T-helper 2 cell treated with Interferon-gamma antibody and Interleukin-4, amounts not matched to agents 5 μg/mL and 100 μg/mL, for 36 hours (primary cell): Measurements from ENCODE around the gene GPX2.

Experiments
- DNase-seq: peaks from one replicate; pipeline ENCODE4 v3.0.0; 2021; ENCODE audit warnings: low spot score
- H3K27ac Mint-ChIP-seq: one replicate; pipeline ENCODE4 v1.8.0; 2021; ENCODE audit warnings: mild to moderate bottlenecking, mixed read lengths
- H3K27me3 Mint-ChIP-seq: one replicate; pipeline ENCODE4 v1.8.0; 2021; ENCODE audit warnings: low read depth, mixed read lengths
- H3K36me3 Mint-ChIP-seq: one replicate; pipeline ENCODE4 v1.8.0; 2021; ENCODE audit warnings: low read depth, mixed read lengths
- H3K4me1 Mint-ChIP-seq: one replicate; pipeline ENCODE4 v1.8.0; 2021; ENCODE audit warnings: low read depth, mixed read lengths
- H3K4me3 Mint-ChIP-seq: one replicate; pipeline ENCODE4 v1.8.0; 2022; ENCODE audit warnings: mild to moderate bottlenecking, moderate library complexity, mixed read lengths
- H3K9me3 Mint-ChIP-seq: one replicate; pipeline ENCODE4 v1.8.0; 2021; ENCODE audit warnings: mixed read lengths

The GPX2 gene

DNA sequence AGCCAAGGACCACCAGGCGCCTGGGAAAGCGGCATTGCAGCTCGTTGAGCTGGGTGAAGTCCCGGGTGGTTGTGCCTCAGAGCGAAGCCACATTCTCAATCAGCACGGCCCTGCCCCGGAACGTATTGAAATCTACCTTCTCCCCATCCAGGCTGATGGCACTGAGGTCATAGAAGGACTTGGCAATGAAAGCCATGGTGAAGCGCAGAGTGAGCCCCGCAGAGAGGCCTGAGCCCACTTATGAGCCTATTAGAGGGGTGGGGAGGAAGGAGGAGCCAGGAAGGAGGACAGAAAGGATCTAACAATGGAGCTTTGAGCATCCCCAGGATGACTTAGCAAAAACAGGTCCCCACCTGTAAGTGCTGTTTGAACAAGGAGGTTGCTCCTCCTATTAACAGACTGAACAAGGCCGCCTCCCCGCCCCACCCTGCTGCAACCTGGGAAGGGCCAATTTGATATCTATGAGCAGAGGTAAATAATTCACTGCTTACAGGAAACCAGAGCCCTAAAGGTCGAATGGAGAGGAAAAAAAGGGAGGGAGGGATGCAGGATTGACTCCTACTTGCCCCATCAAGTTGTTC, at the start of gene GPX2:
Gene GPX2, minus strand, starts transcription at position 215 of the 581 bp plus-strand sequence. Its CDS starts 19 bp downstream, at position 196.
- Mint-ChIP-seq H3K36me3 (peaks cover 32% of the 10 kb centered on the region), H3K27ac (no peak within 1 kb of the TSS), H3K4me3 (no peak within 1 kb of the TSS), H3K9me3 (no peaks in the 10 kb centered on the region), H3K27me3 (no peaks in the 10 kb centered on the region), H3K4me1 (peaks cover 32% of the 10 kb centered on the region)
- DNase-seq: no peak

DNA sequence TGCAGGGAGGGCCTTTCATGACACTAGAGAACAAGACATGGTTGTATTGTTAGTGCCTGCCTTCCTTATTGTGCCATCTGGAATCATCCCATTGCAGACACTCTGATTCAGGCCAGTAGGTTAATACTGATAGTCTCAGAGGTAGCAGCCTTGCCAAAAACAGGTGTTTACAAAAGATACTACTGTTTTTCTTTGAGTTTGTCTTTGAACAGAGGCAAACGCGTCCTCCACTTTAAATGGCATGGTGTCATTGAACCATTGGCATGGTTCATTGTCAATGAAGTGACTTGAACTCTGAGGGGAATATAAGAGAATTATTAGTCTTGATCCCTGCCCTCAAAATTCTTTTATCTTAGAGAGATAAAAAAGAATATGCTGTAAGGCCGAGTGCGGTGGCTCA, 48.4 kb upstream of the GPX2 start:
- Mint-ChIP-seq H3K9me3 (no peaks in the 10 kb centered on the region), H3K4me3 (no peak overlapping the region), H3K36me3 (peaks cover 17% of the 10 kb centered on the region), H3K4me1 (peaks cover 44% of the 10 kb centered on the region), H3K27ac (peak overlapping the region; percentile 49), H3K27me3 (peaks cover 3% of the 10 kb centered on the region)
- DNase-seq: no peak

DNA sequence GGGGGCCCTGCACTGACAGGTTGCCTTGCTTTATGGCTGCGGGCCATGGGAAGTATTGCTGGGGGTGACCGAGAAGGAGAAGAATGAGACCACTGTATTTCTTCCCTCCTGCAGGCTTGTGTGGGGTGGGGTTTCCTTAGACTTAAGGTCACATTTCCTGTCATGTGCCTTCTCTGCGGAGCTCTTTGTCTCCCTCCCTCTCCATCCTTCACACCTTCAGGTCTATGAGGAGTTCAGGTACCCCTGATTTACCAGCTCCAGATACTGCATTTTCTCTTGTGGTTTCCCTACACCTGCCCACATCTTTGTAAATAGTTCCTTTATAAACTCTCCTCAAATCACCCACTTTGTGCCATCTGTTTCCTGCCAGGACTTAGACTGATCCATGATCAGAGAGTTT, 47.8 kb upstream of the GPX2 start:
- peaks cover 5% of the 10 kb centered on the region for H3K27me3 Mint-ChIP-seq
- peaks cover 17% of the 10 kb centered on the region for H3K36me3 Mint-ChIP-seq
- no peaks in the 10 kb centered on the region for H3K9me3 Mint-ChIP-seq
- peak overlapping the region; percentile 60 for H3K4me3 Mint-ChIP-seq
- H3K4me1 Mint-ChIP-seq: peaks cover 46% of the 10 kb centered on the region
- no peak for DNase-seq
- peak overlapping the region; percentile 49 for H3K27ac Mint-ChIP-seq

DNA sequence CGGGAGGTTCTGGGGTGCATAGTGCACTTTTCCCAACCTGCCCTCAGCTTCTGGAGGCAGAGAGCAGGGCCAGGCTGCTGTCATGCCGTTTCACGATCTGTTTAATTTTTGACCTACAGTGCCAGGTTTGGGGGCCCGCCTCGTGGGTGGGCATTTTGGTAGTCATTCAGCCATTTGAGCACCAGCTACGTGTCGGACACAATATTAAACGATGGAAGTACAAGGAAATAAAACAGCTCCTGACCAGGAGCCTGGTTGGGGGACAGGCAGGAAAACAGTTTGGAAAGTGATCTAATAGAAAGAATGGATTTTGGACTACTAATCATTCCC, 44.9 kb upstream of the GPX2 start:
- Mint-ChIP-seq H3K27me3 (peaks cover 22% of the 10 kb centered on the region), H3K27ac (peak overlapping the region; percentile 99), H3K36me3 (peaks cover 13% of the 10 kb centered on the region), H3K9me3 (no peaks in the 10 kb centered on the region), H3K4me3 (peak overlapping the region; percentile 98), H3K4me1 (peaks cover 48% of the 10 kb centered on the region)
- DNase-seq: no peak

DNA sequence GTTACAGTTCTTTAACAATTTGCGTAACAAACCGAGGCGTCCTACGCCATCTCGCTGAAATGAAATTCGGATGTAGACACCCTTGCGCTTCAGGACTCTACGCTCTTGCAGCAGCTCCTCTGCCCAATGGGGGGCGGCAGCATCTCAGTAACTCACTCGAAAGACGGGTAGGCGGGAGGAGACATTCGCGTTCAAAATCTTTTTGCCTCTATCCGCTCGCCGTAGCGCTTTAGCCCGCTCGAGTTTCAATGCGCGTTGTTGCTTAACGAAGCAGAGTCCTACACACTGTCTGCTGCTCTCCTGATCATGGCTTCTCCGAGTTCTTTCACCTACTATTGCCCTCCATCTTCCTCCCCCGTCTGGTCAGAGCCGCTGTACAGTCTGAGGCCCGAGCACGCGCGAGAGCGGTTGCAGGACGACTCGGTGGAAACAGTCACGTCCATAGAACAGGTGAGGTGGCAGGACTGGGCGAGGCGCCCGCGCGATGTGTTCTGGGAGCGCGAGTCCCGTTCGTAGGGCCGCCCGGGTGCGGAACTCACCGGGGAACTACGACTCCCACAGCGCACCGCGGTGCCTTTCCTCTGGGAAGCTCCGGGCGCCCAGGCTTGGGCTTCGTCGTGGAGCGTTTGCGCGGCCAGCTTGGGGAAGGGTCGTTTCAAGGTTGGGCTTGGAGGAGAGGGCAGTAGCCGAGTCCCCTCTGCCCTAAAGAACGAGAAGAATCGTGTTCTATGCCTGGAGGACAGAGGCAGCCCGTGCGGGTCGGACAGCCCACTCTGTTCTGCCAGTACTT, 44.3 kb upstream of the GPX2 start, which contains the start of gene FNTB:
Gene FNTB, plus strand, starts transcription at position 248 of the 790 bp plus-strand sequence. Its CDS starts 59 bp downstream, at position 307.
- Mint-ChIP-seq H3K27ac (peak within 1 kb of the TSS; percentile 99), H3K4me1 (peaks cover 44% of the 10 kb centered on the region), H3K9me3 (no peaks in the 10 kb centered on the region), H3K4me3 (peak within 1 kb of the TSS; percentile 98), H3K36me3 (peaks cover 10% of the 10 kb centered on the region), H3K27me3 (peaks cover 26% of the 10 kb centered on the region)
- DNase-seq: peak; percentile 93

DNA sequence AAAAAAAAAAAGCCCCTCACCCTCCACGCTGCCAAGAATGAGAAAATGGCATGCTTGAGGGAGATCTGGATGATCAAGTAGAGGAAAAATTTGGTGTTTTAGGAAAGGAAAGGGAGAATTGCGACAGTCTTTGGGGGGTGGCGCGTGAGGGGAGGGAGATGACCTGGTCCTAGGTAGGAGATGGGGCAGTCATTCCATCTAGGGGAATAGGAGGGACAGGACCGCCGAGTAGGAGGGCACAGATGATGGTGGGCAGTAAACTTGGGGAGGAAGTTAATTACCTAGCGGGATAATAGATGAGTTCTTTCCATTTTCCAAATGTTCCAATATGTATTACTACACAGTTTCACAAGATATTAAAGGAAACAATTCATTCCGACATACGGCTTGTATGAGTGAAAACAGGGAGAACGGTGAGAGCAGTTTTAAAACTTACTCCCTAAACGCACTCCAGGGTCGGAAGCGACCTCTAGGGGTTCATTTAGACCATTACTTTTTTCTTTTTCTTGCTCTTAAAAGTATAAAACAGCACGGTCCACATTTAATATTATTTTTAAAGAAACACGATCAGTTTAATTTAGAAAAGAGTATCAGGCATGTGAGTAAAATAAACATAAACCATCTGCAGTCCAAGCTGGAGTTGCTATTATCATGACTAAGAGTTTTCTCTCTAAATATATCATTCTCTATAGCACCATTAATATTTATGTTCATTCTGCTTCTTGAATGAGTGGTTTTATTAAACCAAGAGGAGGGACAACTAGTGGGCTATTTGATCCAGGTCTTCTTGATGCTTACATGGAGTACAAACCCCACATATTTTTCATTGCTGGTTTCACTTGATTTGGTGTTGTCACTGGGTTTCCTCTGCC, 41.1 kb upstream of the GPX2 start:
- H3K27me3 Mint-ChIP-seq: peaks cover 30% of the 10 kb centered on the region
- H3K27ac Mint-ChIP-seq: no peak overlapping the region
- no peaks in the 10 kb centered on the region for H3K36me3 Mint-ChIP-seq
- peak overlapping the region; percentile 63 for H3K4me3 Mint-ChIP-seq
- H3K4me1 Mint-ChIP-seq: peaks cover 22% of the 10 kb centered on the region
- no peak for DNase-seq
- no peaks in the 10 kb centered on the region for H3K9me3 Mint-ChIP-seq

DNA sequence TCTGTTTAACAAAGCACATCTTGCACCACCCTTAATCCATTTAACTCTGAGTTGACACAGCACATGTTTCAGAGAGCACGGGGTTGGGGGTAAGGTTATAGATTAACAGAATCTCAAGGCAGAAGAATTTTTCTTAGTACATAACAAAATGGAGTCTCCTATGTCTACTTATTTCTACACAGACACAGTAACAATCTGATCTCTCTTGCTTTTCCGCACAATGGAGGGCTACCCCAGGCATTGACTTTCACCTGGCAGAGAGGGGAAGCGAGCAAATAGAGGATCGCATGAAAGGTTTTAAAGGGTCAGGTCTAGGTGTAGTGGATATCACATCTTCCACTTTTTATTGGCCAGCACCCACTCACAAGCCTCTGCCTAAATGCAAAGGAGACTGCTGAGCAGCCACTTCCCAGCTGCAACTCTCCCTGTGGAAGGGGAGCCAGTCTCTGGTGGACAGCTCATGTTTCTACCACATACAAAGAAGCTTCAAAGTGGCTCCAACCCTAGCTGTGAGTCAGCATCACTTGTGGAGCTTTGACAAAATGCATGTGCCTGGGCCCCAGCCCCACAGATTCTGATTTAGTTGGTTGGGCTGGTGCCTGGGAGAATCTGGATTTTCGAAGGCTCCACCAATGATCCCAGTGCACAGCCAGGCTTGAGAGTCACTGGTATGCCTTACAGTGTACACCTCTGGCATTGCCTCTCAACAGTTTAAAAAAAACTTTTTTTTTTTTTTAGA, 37.0 kb upstream of the GPX2 start:
- Mint-ChIP-seq H3K27ac (no peak overlapping the region), H3K9me3 (no peaks in the 10 kb centered on the region), H3K4me1 (peaks cover 8% of the 10 kb centered on the region), H3K36me3 (no peaks in the 10 kb centered on the region), H3K4me3 (no peak overlapping the region), H3K27me3 (peaks cover 35% of the 10 kb centered on the region)
- DNase-seq: no peak

DNA sequence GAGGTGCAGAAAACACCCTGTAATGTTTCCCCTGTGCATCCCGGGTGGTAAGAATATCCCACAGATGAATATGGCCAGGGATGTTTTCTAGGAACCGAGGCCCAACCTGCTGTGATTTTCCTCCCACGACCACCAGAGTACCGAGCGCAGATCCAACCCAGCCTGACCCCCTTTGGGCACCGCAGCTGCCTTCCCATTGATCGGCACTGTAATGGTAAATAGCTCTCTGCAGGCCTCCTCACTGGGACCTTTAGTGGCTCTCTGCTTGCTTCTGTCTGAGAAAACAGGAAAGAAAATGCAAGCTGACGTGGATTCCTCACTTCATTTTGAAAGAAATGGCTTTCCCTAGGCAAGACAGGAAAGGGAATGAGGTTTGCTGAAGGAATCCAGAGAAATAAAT, 32.0 kb upstream of the GPX2 start:
- Mint-ChIP-seq H3K9me3 (no peaks in the 10 kb centered on the region), H3K4me1 (no peaks in the 10 kb centered on the region), H3K4me3 (no peak overlapping the region), H3K27me3 (peaks cover 33% of the 10 kb centered on the region), H3K27ac (no peak overlapping the region), H3K36me3 (no peaks in the 10 kb centered on the region)
- no peak for DNase-seq

DNA sequence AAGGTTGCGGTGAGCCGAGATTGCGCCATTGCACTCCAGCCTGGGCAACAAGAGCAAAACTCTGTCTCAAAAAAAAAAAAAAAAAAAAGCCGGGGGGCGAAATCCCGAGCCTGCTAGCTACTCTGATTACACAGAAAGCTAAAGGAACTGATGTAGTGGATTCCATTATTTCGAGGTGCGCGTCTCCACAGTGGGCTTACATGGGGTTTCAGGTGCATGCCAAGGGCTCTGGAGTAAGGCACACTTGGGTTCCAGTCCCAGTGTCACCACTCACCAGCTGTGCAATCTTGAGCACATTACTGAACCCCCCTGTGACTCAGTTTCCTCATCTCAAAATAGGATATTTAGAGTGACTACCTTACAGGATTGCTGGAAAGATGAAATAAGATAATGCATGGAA, 31.3 kb upstream of the GPX2 start:
- peaks cover 33% of the 10 kb centered on the region for H3K27me3 Mint-ChIP-seq
- H3K4me3 Mint-ChIP-seq: no peak overlapping the region
- H3K9me3 Mint-ChIP-seq: no peaks in the 10 kb centered on the region
- H3K36me3 Mint-ChIP-seq: no peaks in the 10 kb centered on the region
- H3K27ac Mint-ChIP-seq: no peak overlapping the region
- DNase-seq: no peak
- H3K4me1 Mint-ChIP-seq: no peaks in the 10 kb centered on the region

DNA sequence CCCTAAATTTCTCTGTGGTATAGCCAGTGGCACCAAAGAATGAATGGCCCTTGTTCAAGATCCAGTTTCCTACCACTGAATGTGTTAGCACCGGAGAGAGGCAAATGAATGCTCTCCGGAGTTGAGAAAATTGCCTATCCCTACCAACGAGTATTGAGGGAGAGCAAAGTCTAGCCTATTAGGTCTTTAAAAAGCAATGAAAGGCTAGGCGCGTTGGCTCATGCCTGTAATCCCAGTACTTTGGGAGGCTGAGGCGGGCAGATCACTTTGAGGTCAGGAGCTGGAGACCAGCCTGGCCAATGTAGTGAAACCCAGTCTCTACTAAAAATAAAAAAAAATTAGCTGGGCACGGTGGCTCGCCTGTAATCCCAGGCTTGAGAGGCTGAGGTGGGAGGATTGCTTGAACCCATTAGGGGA, 30.5 kb upstream of the GPX2 start:
- Mint-ChIP-seq H3K27ac (no peak overlapping the region), H3K4me3 (peak overlapping the region; percentile 84), H3K4me1 (no peaks in the 10 kb centered on the region), H3K27me3 (peaks cover 29% of the 10 kb centered on the region), H3K36me3 (no peaks in the 10 kb centered on the region), H3K9me3 (no peaks in the 10 kb centered on the region)
- DNase-seq: no peak

DNA sequence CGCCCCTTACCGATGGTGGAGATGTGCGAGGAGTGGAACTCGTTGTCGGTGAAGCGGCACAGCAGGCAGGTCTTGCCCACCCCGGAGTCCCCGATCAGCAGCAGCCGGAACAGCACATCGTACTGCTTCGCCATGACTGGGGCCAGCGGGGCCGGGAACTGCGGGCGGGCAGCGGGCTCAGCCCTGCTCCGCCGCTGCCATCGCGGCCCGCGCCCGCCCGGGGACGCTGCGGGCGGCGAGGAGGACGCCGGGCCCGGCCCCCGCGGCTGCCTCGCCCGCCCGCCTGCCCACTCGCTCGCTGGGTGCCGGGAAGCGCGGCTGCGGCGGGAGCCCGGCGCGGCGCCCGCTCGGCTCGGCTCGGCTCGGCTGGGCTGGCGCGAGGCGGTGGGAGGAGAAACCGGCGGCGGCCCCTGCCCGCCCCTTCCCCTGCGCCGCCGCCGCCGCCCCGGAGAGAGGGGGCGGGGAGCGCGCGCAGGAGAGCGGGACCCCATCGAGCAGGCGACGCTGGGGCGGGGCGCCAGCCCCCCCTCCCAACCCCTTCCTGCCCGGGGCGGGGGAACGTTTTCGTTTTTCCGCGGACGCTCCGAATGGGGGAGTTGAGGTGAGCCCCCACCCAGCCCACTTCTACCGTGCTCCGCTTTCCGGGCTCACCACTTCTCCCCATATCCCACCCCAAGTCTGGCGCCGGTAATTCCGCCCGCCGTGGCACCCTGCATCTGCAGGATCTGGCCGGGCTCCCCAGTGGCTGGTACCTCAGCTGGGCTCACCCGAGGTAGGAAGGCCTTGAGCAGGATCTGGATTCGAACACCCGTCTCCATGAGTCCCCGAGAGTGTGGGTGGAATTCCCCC, 29.6 kb upstream of the GPX2 start, which contains the start of gene RAB15:
Gene RAB15, minus strand, starts transcription at position 394 of the 849 bp plus-strand sequence. Its CDS starts 260 bp downstream, at position 134.
- H3K4me1 Mint-ChIP-seq: no peaks in the 10 kb centered on the region
- H3K9me3 Mint-ChIP-seq: no peaks in the 10 kb centered on the region
- H3K27me3 Mint-ChIP-seq: peaks cover 28% of the 10 kb centered on the region
- peak; percentile 35 for DNase-seq
- no peak within 1 kb of the TSS for H3K27ac Mint-ChIP-seq
- no peaks in the 10 kb centered on the region for H3K36me3 Mint-ChIP-seq
- peak within 1 kb of the TSS; percentile 84 for H3K4me3 Mint-ChIP-seq

DNA sequence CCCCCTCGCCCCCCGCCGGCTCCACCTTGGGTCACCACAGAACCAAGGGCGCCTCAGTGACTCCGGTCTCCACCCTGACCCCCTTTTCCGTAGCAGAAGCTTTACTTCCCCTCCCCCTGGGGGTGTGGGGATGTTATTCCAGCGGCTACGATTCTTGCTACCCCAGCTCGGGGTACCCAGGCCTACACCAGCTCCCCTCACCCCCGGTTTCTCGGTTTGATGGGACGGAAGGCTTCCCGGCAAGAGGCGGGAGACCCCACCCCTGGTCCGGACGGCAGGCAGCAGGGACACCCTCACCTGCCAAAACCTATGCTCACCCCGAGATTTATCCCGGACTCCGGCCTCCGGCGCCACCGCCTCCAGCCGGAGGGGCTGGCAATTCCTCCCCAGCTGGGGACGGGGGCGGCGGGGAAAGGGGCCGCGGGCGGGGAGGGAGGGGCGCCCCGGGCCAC, 29.0 kb upstream of the GPX2 start:
- Mint-ChIP-seq H3K4me1 (peaks cover 2% of the 10 kb centered on the region), H3K27me3 (peaks cover 24% of the 10 kb centered on the region), H3K27ac (no peak overlapping the region), H3K4me3 (peak overlapping the region; percentile 66), H3K9me3 (no peaks in the 10 kb centered on the region), H3K36me3 (no peaks in the 10 kb centered on the region)
- no peak for DNase-seq
